IPS-15b (cell line): ENCODE measurements around the gene IGIP.
A peak's percentile ranks its signal among the peaks of the same experiment; 100 is the strongest.

Source experiments
- H3K27me3 ChIP-seq: one replicate; pipeline ENCODE4 v1.6.1; 2013; ENCODE audit warnings: low read length; ENCODE audit not compliant: control insufficient read depth, insufficient read depth
- H3K36me3 ChIP-seq: one replicate; pipeline ENCODE4 v1.6.1; 2013; ENCODE audit warnings: low read length; ENCODE audit not compliant: control insufficient read depth, insufficient read depth
- H3K4me1 ChIP-seq: one replicate; pipeline ENCODE4 v1.6.1; 2013; ENCODE audit warnings: mild to moderate bottlenecking, low read length; ENCODE audit not compliant: control insufficient read depth, insufficient read depth
- H3K4me3 ChIP-seq: one replicate; pipeline ENCODE4 v1.5.1; 2013; ENCODE audit warnings: low read depth, low read length
- H3K9ac ChIP-seq: one replicate; pipeline ENCODE4 v1.6.1; 2013; ENCODE audit warnings: low read depth, mild to moderate bottlenecking, low read length
- H3K9me3 ChIP-seq: one replicate; pipeline ENCODE4 v1.6.1; 2013; ENCODE audit warnings: mild to moderate bottlenecking, low read length; ENCODE audit not compliant: control insufficient read depth, insufficient read depth

IGIP gene

DNA sequence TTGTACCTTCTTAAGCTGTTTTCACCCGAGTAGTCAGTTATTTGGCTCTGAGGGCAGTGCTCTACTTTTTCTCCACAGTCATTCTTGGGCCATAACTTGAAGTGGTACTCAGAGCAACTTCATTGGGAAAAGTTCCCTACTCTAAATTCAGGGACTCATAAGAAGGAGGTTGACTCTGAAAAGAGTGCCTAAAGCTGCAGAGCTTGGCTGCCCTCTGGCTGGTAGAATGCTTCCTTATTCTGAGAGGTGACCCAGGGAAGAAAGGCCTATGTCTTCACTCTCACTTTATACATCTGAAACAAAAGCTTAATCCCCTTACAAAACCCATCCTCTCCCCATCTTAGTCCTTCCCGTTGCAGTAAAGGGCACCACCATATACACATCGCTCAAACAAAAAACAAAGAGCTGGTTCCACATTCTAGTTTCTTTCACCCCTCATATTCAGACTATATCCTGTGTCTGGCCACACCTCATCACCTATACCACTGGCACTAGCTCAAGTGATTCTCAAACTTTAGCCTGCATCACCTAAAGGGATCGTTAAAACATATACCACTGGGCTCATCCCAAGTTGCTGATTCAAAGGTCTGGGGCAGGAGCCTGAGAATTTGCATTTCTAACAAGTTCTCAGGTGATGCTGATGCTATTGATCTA lies 7.9 kb downstream of the IGIP start:
- Histone ChIP-seq H3K36me3 (no peaks in the 10 kb centered on the region), H3K4me3 (no peak overlapping the region), H3K9ac (no peak overlapping the region), H3K9me3 (no peaks in the 10 kb centered on the region), H3K4me1 (no peaks in the 10 kb centered on the region), H3K27me3 (peaks cover 6% of the 10 kb centered on the region)

DNA sequence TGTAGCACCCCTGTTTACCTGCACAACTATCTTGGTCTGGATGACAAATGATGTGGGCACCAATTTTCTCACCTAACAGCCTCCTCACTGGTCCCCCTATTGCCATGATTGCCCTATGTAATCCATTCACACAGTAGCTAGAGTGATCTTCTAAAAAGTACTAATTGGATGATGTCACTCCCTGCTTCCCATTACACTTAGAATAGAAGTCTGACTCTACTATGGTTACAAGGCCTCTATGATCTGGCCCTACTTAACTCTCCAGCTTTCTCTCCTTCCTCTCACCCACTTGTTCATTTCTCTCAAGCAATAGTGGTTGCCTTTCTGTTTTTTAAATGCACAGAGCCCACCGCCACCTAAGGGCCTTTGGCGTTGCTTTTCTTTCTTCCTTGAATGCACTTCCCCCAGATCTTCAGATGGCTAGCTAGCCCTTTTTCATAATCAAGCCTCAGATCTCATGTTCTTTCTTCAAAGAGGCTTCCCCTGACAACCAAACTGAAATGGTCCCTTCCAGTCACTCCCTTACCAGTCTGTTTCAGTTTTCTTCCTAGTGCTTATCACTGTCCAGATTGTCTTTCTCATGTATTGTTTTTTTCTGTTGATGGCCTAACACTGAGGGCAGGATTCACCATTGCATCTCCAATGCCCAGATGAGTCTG lies 8.7 kb downstream of the IGIP start:
- Histone ChIP-seq H3K9ac (no peak overlapping the region), H3K36me3 (no peaks in the 10 kb centered on the region), H3K9me3 (no peaks in the 10 kb centered on the region)

DNA sequence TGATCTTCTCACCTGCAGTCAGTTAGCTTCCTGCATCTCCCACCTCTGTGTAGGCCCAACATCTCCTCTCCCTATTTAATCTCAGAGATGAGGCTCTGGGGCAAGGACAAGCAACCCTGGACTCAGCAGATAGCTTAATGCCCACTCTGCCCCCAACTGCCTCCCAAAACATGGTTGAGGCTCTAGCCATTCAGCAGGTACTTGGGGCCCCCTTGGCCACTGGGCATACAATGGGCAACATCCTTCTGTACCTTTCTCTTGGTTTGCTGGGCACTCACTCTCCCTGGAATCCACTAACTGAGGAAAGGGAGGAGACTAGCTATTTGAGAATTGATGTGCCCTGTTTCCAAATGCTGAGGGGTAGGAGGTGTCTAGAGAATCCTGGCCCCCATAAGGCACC lies 9.4 kb downstream of the IGIP start:
- no peak overlapping the region for H3K4me3 ChIP-seq
- no peaks in the 10 kb centered on the region for H3K4me1 ChIP-seq
- H3K9ac ChIP-seq, result no peak overlapping the region
- H3K9me3 ChIP-seq, result no peaks in the 10 kb centered on the region
- no peaks in the 10 kb centered on the region for H3K36me3 ChIP-seq
- H3K27me3 ChIP-seq, result peaks cover 9% of the 10 kb centered on the region

More for the DNA sequence above, 8.7 kb downstream of the IGIP start:
- Histone ChIP-seq H3K27me3 (peaks cover 9% of the 10 kb centered on the region), H3K4me1 (no peaks in the 10 kb centered on the region), H3K4me3 (no peak overlapping the region)

DNA sequence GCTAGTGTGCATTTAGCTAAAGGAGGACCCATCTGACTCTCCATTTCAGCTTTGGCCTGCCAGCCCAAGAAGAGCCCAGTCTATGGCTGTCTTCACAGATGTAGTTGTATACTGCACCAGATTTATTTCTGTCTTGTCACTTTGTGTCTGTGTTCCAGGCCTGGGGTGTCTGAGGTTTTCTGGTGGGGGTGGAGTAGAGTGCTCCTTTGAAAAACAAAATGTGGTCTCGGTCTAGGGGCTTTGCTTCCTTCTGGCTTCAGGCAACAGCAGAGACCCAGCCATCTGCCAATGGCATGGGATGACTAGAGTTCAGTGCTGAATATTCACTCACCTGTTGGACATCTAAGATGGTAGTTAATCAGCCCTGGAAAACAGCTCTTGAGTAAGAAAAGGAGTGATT lies 10.9 kb downstream of the IGIP start:
- no peaks in the 10 kb centered on the region for H3K36me3 ChIP-seq
- H3K27me3 ChIP-seq, result peaks cover 9% of the 10 kb centered on the region
- no peaks in the 10 kb centered on the region for H3K9me3 ChIP-seq
- H3K4me3 ChIP-seq, result no peak overlapping the region
- no peaks in the 10 kb centered on the region for H3K4me1 ChIP-seq
- H3K9ac ChIP-seq, result no peak overlapping the region

DNA sequence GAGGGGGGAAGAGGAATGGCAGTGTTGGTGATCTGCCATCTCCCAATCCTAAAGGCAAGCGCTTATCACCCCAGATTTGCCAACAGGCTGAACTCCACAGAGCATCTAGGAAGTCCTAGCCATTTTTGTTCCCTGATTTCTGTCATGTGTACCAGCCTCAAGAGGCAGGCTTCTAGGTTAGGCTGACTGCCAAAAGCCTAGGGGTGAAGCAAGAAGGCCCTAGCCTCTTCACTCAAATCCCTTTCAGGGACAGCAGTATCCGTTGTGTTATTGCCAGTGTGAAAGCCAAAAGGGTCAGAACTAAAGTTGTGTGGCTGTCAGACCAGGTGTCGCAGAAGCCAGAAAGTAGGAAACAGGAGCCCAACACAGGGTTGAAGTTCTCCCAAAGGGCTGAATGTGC lies 14.7 kb downstream of the IGIP start:
- H3K4me3 ChIP-seq, result no peak overlapping the region
- no peaks in the 10 kb centered on the region for H3K9me3 ChIP-seq
- no peak overlapping the region for H3K9ac ChIP-seq
- no peaks in the 10 kb centered on the region for H3K4me1 ChIP-seq
- peaks cover 18% of the 10 kb centered on the region for H3K27me3 ChIP-seq
- H3K36me3 ChIP-seq, result no peaks in the 10 kb centered on the region

DNA sequence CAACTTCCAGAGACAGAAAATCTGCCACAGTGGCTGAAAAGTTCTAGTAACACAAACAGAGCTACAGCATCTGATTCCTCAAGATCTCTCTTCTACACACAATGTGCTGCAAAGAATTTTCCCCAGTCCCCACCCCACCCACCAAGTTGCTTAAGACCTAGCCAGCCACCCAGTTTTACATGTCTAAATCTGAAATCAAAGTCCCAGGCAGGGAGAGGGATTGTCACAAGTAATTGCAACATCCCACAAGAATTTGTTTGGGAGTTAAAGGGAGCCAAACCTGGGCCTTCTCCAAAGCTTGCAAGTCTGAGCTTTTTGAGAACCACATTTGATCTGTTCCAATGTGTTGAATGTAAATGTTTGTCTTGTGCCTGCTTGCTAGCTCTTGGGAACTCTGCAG lies 15.5 kb downstream of the IGIP start:
- H3K9me3 ChIP-seq, result no peaks in the 10 kb centered on the region
- no peak overlapping the region for H3K4me3 ChIP-seq
- H3K9ac ChIP-seq, result no peak overlapping the region
- H3K36me3 ChIP-seq, result no peaks in the 10 kb centered on the region
- H3K27me3 ChIP-seq, result peaks cover 25% of the 10 kb centered on the region
- no peaks in the 10 kb centered on the region for H3K4me1 ChIP-seq

DNA sequence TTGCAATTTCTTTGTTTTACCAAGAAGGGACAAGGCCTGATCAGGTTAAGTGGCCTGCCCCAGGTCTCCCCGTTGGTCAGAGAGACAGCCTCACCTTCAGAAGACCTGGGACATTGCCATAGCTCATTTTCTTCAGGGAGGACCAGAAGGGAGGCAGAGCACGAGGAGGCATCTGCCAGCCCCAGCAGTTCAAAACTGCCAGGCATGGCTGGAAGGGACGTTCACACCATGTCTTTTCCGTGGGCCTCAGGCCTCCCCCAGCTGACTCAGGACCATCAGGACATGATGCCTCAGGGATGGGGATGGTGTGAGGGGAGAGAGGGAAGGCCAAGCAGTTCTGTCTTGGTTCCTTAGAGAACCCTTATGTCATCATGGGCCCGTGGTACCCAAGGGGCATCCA lies 16.5 kb downstream of the IGIP start:
- H3K27me3 ChIP-seq, result peaks cover 35% of the 10 kb centered on the region
- no peak overlapping the region for H3K4me3 ChIP-seq
- no peaks in the 10 kb centered on the region for H3K9me3 ChIP-seq
- H3K4me1 ChIP-seq, result no peaks in the 10 kb centered on the region
- H3K36me3 ChIP-seq, result no peaks in the 10 kb centered on the region
- no peak overlapping the region for H3K9ac ChIP-seq

DNA sequence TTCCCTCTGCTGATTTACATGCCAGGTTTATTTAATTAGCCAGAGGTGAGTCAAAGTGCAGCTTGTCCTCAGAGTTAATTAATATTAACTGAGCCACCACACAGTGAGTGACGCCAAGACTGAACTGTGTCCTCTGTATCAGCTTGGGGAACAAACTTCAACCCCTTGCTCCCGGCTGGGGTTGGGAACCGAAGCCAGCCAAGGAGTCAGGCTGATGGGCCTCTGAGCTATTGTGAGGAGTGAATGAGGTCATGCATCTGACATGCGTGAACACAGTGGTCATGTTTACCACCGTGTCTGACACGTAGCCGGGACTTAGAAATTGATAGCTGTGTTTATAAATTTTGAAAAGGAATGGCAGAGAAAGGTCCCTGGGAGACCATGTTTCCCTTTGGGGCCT lies 17.1 kb downstream of the IGIP start:
- H3K27me3 ChIP-seq, result peaks cover 41% of the 10 kb centered on the region
- H3K9ac ChIP-seq, result no peak overlapping the region
- no peaks in the 10 kb centered on the region for H3K9me3 ChIP-seq
- H3K4me3 ChIP-seq, result no peak overlapping the region
- H3K36me3 ChIP-seq, result no peaks in the 10 kb centered on the region
- H3K4me1 ChIP-seq, result no peaks in the 10 kb centered on the region

DNA sequence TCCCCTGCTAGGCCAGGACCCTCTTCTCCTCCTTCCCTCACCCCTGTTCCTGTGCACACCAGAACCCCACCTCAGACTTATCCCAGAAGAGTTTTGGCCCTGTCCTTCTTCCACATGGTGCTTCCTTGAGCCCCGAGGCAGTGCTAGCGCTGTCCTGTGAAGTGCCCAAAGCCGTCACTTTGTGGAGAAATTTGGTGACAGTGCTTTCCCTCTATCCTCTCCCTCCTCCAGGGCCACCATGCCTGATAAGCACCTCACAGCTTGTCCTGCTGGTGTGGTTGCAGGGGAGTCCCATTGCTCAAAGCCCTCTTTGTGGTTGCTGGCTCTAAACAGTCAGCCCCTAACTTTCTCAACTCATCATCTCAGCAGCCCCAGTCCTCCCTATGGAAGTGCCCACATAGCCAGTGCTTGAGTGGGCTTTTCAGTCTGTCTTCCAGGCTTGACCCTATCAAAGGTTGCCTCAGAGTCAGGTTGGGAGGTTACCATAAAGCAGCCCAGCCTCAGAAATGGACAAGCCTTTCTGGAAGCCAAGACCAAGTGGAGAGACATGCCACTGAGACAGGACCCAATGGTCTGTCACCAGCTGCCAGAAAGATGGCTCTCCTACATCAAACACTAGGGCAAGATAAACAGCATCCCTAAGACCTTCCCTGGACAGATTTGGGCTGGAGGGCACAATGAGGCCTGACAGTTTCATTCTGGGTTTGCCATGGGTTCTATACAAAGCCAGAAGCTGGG lies 18.0 kb downstream of the IGIP start:
- Histone ChIP-seq H3K27me3 (peaks cover 47% of the 10 kb centered on the region), H3K9ac (no peak overlapping the region), H3K9me3 (no peaks in the 10 kb centered on the region)

DNA sequence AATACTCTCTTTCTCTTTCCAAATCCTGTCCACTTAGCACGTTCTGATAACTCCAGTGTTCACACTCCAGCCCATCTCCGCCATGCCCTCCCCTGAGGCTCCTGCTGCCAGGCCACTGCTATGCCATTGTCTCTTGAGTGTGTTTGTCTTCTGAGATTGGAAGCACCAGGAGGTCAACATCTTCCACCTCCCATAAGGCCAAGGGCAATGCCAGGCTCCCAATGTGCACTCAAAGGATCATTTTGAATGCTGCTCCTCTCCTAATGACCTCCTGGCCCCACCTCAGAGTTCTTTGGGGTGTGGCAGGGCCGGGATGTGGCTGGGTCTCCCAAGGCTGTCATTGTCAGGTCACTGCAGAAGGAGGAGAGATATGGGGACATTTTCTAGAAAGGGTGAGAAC lies 19.5 kb downstream of the IGIP start:
- no peaks in the 10 kb centered on the region for H3K4me1 ChIP-seq

More for the DNA sequence above, 18.0 kb downstream of the IGIP start:
- H3K4me3 ChIP-seq, result no peak overlapping the region
- no peaks in the 10 kb centered on the region for H3K4me1 ChIP-seq
- no peaks in the 10 kb centered on the region for H3K36me3 ChIP-seq

DNA sequence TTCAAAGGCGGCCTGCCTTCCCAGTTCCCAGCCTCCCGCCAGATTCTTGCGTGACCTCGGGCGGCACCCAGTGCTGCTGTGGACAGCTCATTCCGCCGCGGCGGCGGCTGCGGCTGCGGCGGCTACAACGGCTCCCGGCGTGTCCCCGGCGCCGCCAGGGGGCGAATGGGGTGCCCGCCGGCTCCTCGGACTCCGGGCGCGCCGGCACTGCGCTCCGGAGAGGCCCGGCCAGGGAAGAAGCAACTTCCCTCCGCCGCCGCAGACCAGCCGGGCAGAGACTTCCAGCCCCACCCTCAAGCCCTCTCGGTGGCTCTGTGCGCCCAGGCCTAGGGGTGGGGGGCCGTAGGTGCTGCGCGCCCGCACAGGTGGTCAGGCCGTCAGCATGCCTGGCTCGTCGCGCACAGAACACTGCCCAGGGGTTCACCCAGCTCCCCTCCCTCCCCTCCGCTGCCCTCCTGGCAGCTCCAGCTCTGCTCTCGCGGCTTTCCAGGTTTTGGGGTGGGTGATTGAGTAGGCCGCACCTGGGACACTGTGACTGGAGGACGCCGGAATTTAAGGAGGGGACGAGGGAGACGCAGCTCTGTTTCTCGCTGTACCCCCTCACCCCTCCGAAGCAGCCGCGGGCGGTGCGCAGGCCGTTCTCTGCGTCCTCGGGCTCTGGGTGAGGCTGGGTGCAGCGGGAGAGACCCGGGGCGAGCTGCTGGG lies 20.2 kb downstream of the IGIP start:
- peaks cover 55% of the 10 kb centered on the region for H3K27me3 ChIP-seq
- H3K9me3 ChIP-seq, result no peaks in the 10 kb centered on the region
- no peaks in the 10 kb centered on the region for H3K36me3 ChIP-seq
- H3K4me3 ChIP-seq, result peak overlapping the region; percentile 70
- H3K4me1 ChIP-seq, result no peaks in the 10 kb centered on the region
- H3K9ac ChIP-seq, result no peak overlapping the region

More for the DNA sequence above, 19.5 kb downstream of the IGIP start:
- Histone ChIP-seq H3K9me3 (no peaks in the 10 kb centered on the region), H3K9ac (no peak overlapping the region), H3K4me3 (peak overlapping the region; percentile 32), H3K36me3 (no peaks in the 10 kb centered on the region), H3K27me3 (peaks cover 51% of the 10 kb centered on the region)
